OCI-LY7 (cell line): ENCODE data around the gene RNFT2. TPM values are rescaled to one million over a fixed set of nuclear protein-coding genes. Genes with fewer than 3 reads are reported as not detected.
A peak's percentile ranks its signal among the peaks of the same experiment; 100 is the strongest.

Source experiments
- BruUV-seq: library from RNA; stranded (reverse); fragments of 400-500 nt; replicated peaks from 2 replicates; lab custom pipeline; 2021; lab: Mats Ljungman, UMichigan
- CTCF ChIA-PET: fragments of 300-600 bp; sonication (Branson Sonifier 250); formaldehyde crosslinking; loops from one replicate; lab custom pipeline; 2022; ENCODE audit warnings: antibody characterized with exemption; ENCODE audit not compliant: unreplicated experiment; lab: Charles Lee
- POLR2A ChIA-PET: fragments of 300-600 bp; sonication (Branson Sonifier 250); formaldehyde crosslinking; loops from one replicate; lab custom pipeline; 2022; ENCODE audit warnings: antibody characterized with exemption; lab: Charles Lee
- DNase-seq: peaks from one replicate; pipeline ENCODE4 v3.0.0-alpha.2; 2015; ENCODE audit warnings: low spot score
- H2AFZ ChIP-seq: fragments of 200-600 bp; sonication (generic), shearing (Covaris generic); 2 replicates; pipeline ENCODE4 v1.6.1; 2014; ENCODE audit warnings: mild to moderate bottlenecking, antibody characterized with exemption, low read length, moderate library complexity
- H3K27ac ChIP-seq: fragments of 200-600 bp; sonication (generic); 2 replicates; pipeline ENCODE4 v1.5.1; 2014; ENCODE audit warnings: mixed run types, low read depth, mild to moderate bottlenecking, moderate library complexity, low read length, inconsistent platforms; ENCODE audit not compliant: poor library complexity, severe bottlenecking
- H3K36me3 ChIP-seq: fragments of 200-600 bp; sonication (generic); 2 replicates; pipeline ENCODE4 v1.6.1; 2014; ENCODE audit warnings: mild to moderate bottlenecking, antibody characterized with exemption, low read length, moderate library complexity, mixed read lengths; ENCODE audit not compliant: insufficient read depth
- H3K4me1 ChIP-seq: fragments of 200-600 bp; sonication (generic); 2 replicates; pipeline ENCODE4 v1.5.1; 2014; ENCODE audit warnings: mild to moderate bottlenecking, low read length; ENCODE audit not compliant: insufficient read depth, poor library complexity, severe bottlenecking
- H3K4me2 ChIP-seq: fragments of 200-600 bp; sonication (generic); 2 replicates; pipeline ENCODE4 v1.6.1; 2014; ENCODE audit warnings: mild to moderate bottlenecking, low read length
- H3K4me3 ChIP-seq: fragments of 200-600 bp; sonication (generic); 2 replicates; pipeline ENCODE4 v1.5.1; 2014; ENCODE audit warnings: mild to moderate bottlenecking, low read depth, low read length; ENCODE audit not compliant: poor library complexity, severe bottlenecking
- H3K79me2 ChIP-seq: fragments of 200-600 bp; sonication (generic); 2 replicates; pipeline ENCODE4 v1.6.1; 2016; ENCODE audit warnings: low read depth, mild to moderate bottlenecking, low read length, moderate library complexity, mixed read lengths; ENCODE audit not compliant: insufficient read depth
- H3K9me2 ChIP-seq: fragments of 200-600 bp; sonication (generic); 2 replicates; pipeline ENCODE4 v1.6.1; 2016; ENCODE audit warnings: mild to moderate bottlenecking, low read length, mixed read lengths; ENCODE audit not compliant: insufficient read depth
- H3K9me3 ChIP-seq: fragments of 200-600 bp; sonication (generic); 2 replicates; pipeline ENCODE4 v1.6.1; 2014; ENCODE audit warnings: mild to moderate bottlenecking, mixed run types, low read length, mixed read lengths
- H4K20me1 ChIP-seq: fragments of 200-600 bp; sonication (generic); 2 replicates; pipeline ENCODE4 v1.6.1; 2014; ENCODE audit warnings: mild to moderate bottlenecking, antibody characterized with exemption, low read length, moderate library complexity, mixed read lengths; ENCODE audit not compliant: insufficient read depth
- CTCF ChIP-seq: fragments of 200-600 bp; sonication (generic); conservative IDR thresholded peaks from 2 replicates; pipeline ENCODE4 v1.5.1; 2014; ENCODE audit warnings: mild to moderate bottlenecking, antibody characterized with exemption, low read length, moderate library complexity, mixed read lengths
- EZH2phosphoT487 ChIP-seq: fragments of 200-600 bp; sonication (generic); IDR thresholded peaks from 2 replicates; pipeline ENCODE4 v1.6.1; 2018; ENCODE audit warnings: low read depth, borderline replicate concordance, mild to moderate bottlenecking, mixed run types, antibody characterized with exemption, low read length, moderate library complexity, mixed read lengths
- intact Hi-C: fragments of 100-400 bp; cut with micrococcal nuclease; formaldehyde crosslinking; loops from one replicate; pipeline ENCODE4 v1.10.0; 2022; ENCODE audit not compliant: unreplicated experiment
- total RNA-seq, 2 experiments: library from RNA; depleted of rRNA in 1 of 2; stranded (reverse); fragments of >200 nt in 1 of 2; shearing (Covaris generic) in 1 of 2; gene quantifications; 2 replicates each; pipeline ENCODE4 v1.2.3, GENCODE V29; 2014 to 2022

The RNFT2 gene
- total RNA-seq, 2 experiments from 2014 or later: 40.2 to 62.2 TPM

GRCh38 chr12:116849216-116849615 is 111.1 kb downstream of the RNFT2 start:
- POLR2A ChIA-PET: no interaction called here
- Histone ChIP-seq H2AFZ (no peak overlapping the region), H3K4me1 (peaks cover 9% of the 10 kb centered on the region), H3K27ac (no peak overlapping the region), H3K4me3 (no peak overlapping the region), H3K36me3 (peaks cover 6% of the 10 kb centered on the region), H3K9me3 (no peaks in the 10 kb centered on the region), H3K79me2 (no peaks in the 10 kb centered on the region), H3K4me2 (no peak overlapping the region), H3K9me2 (no peaks in the 10 kb centered on the region), H4K20me1 (no peaks in the 10 kb centered on the region)
- no TSS peak for BruUV-seq
- CTCF ChIA-PET: no interaction called here
- intact Hi-C loops: no loop called here
- DNase-seq: no peak
- no peak for TF ChIP-seq CTCF
- TF ChIP-seq EZH2phosphoT487: no peak

GRCh38 chr12:116852303-116852702 is 114.2 kb downstream of the RNFT2 start:
- no peak overlapping the region for H3K4me2 ChIP-seq
- H3K9me3 ChIP-seq: no peaks in the 10 kb centered on the region
- H3K4me1 ChIP-seq: peaks cover 20% of the 10 kb centered on the region
- H2AFZ ChIP-seq: no peak overlapping the region
- TSS peak; percentile 49 for BruUV-seq
- TF ChIP-seq EZH2phosphoT487 (no peak), CTCF (no peak)
- H3K36me3 ChIP-seq: peaks cover 5% of the 10 kb centered on the region; the same call in 1 of the 2 replicates
- H3K79me2 ChIP-seq: no peaks in the 10 kb centered on the region
- ChIA-PET POLR2A (no interaction called here), CTCF (no interaction called here)
- no peaks in the 10 kb centered on the region for H3K9me2 ChIP-seq
- no peak overlapping the region for H3K4me3 ChIP-seq
- intact Hi-C loops: no loop called here
- no peak for DNase-seq
- H3K27ac ChIP-seq: no peak overlapping the region
- no peaks in the 10 kb centered on the region for H4K20me1 ChIP-seq

- POLR2A ChIA-PET: no interaction called here
- CTCF ChIA-PET: no interaction called here
Measured at GRCh38 chr12:116853507-116853906, 115.4 kb downstream of the RNFT2 start.

More at GRCh38 chr12:116853507-116853906, 115.4 kb downstream of the RNFT2 start:
- no peak for TF ChIP-seq EZH2phosphoT487
- no peak for TF ChIP-seq CTCF
- Histone ChIP-seq H2AFZ (no peak overlapping the region), H3K4me1 (peaks cover 32% of the 10 kb centered on the region), H3K36me3 (no peaks in the 10 kb centered on the region), H3K4me3 (no peak overlapping the region), H3K9me3 (no peaks in the 10 kb centered on the region), H3K9me2 (no peaks in the 10 kb centered on the region), H4K20me1 (no peaks in the 10 kb centered on the region), H3K27ac (no peak overlapping the region), H3K79me2 (no peaks in the 10 kb centered on the region), H3K4me2 (no peak overlapping the region)
- no TSS peak for BruUV-seq
- intact Hi-C loops: no loop called here
- DNase-seq: no peak
